WI38 (cell line): ENCODE measurements around the gene KCNN3.

Experiments
- H3K4me3 ChIP-seq: 2 replicates; pipeline ENCODE4 v1.5.1; 2011; ENCODE audit warnings: low read depth, mild to moderate bottlenecking, control low read depth, low read length
- TF ChIP-seq, protein P1 (sequence below): IDR thresholded peaks from 2 replicates; pipeline ENCODE4 v1.5.1; 2012; ENCODE audit warnings: low read depth, mild to moderate bottlenecking, control low read depth, low read length

The KCNN3 gene

GRCh38 chr1:154851392-154852177 is 18.5 kb downstream of the KCNN3 start:
- TF ChIP-seq, protein P1, sequence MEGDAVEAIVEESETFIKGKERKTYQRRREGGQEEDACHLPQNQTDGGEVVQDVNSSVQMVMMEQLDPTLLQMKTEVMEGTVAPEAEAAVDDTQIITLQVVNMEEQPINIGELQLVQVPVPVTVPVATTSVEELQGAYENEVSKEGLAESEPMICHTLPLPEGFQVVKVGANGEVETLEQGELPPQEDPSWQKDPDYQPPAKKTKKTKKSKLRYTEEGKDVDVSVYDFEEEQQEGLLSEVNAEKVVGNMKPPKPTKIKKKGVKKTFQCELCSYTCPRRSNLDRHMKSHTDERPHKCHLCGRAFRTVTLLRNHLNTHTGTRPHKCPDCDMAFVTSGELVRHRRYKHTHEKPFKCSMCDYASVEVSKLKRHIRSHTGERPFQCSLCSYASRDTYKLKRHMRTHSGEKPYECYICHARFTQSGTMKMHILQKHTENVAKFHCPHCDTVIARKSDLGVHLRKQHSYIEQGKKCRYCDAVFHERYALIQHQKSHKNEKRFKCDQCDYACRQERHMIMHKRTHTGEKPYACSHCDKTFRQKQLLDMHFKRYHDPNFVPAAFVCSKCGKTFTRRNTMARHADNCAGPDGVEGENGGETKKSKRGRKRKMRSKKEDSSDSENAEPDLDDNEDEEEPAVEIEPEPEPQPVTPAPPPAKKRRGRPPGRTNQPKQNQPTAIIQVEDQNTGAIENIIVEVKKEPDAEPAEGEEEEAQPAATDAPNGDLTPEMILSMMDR = no peak
- no peak overlapping the region for H3K4me3 ChIP-seq

- TF ChIP-seq, protein P1 = no peak
- H3K4me3 ChIP-seq = no peak overlapping the region
Measured at GRCh38 chr1:154849645-154850131, 20.4 kb downstream of the KCNN3 start.

GRCh38 chr1:154848983-154849382 is 21.1 kb downstream of the KCNN3 start:
- TF ChIP-seq, protein P1 = no peak
- H3K4me3 ChIP-seq = no peak overlapping the region

DNA sequence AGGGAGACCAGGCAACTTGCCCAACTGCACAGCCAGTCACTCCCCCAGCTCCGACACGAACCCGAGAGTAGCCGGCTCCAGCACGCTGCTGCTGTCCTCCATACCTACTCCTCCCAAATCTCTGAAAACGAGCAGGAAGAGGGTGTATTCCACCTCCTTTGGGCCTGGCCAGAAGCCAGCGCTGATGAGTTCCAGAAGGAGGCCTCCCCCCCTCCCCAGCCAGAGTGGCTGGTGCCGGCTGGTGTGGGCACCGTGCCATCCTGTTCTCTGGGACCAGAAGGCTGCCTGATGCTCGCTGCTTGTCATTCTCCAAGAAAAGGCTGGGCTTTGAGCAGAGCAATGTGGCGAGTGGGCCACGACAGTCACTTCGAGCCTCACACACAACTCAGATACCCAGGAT is 22.2 kb downstream of the KCNN3 start:
- TF ChIP-seq, protein P1 = no peak
- H3K4me3 ChIP-seq = no peak overlapping the region

DNA sequence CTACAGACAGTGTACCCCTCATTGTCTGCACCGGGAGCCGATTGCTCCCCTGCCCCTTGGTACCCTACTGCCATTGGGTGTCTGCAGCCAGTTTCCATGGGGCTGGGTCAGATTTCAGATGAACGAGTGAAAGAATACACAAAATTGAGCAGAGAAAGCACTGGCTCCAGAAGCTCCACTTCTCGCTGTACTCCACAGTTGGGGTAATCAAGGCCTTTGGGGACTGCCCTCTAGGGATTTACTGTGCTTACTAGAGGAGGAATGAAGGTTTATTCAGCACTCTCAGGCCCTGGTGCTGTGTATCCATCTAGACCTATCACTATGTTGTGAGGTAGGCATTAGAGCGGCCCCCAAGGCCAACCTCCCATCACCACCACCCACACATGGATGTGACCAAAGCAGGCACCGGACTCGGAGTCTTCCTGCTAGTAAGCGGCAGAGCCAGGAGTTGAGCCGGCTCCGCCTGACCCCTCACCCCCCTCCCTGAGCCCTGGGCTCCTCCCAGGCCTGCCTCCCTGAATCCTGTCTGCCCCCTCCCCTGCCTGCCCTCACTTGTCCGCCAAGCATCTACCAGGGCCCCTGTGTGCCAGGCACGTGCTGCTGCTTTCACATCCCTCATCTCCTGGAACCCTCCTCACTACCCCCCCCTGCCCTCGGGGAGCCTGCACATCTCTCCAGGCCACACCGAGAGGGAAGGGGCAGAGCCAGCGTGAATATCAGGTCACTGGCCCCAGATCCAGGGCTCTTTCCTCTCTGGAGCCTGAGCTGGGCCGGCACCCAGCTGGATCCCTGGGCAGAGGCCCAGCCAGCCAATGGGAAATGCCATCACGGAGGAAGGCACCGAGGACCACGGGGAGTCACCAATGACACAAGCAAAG is 23.3 kb downstream of the KCNN3 start:
- H3K4me3 ChIP-seq = no peak overlapping the region
- TF ChIP-seq, protein P1 = no peak

DNA sequence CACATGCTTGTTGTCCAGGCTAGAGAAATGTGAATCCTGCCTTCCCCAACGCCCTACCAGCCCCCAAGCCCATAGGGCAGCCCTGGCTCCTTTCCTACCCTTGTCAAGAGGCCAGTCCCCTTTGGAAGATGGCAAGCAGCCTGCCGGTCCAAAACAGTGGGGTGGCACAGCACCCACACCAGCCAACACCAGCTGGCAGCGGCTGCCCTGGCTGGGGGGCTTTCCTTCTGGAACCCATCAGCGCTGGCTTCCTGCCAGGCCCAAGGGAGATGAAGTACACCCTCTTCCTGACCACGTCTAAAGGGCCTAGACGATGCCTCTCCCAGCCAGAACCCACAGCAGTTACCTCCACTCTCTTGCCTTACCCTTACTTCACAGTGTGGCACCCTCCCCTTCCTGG is 24.2 kb downstream of the KCNN3 start:
- H3K4me3 ChIP-seq = no peak overlapping the region
- TF ChIP-seq, protein P1 = no peak

GRCh38 chr1:154845174-154845573 is 24.9 kb downstream of the KCNN3 start:
- TF ChIP-seq, protein P1 = no peak
- no peak overlapping the region for H3K4me3 ChIP-seq
